ENCODE measurements around the gene RNF220. TPM values are rescaled to one million over a fixed set of nuclear protein-coding genes. Genes with fewer than 3 reads are reported as not detected.

The RNF220 gene
- total and polyA plus RNA-seq, 2 experiments from 2014 or later: 47.4 to 123 TPM

- Histone ChIP-seq H2AFZ (no peak overlapping the region), H3K4me3 (no peak overlapping the region), H4K20me1 (ENCODE audit: insufficient read depth) (no peaks in the 10 kb centered on the region), H3K4me2 (ENCODE audit: unreplicated experiment) (no peak overlapping the region), H3K9me2 (ENCODE audit: insufficient read depth) (no peaks in the 10 kb centered on the region), H3K9me3 (ENCODE audit: low read depth) (no peaks in the 10 kb centered on the region), H3K36me3 (ENCODE audit: low read depth) (no peaks in the 10 kb centered on the region), H3K27me3 (replicated peaks; ENCODE audit: insufficient read depth) (peaks cover 62% of the 10 kb centered on the region), H3K27ac (no peak overlapping the region), H3K9ac (no peak overlapping the region), H3K4me1 (ENCODE audit: insufficient read depth) (no peaks in the 10 kb centered on the region), H3F3A (ENCODE audit: insufficient read depth) (no peaks in the 10 kb centered on the region), H3K79me2 (ENCODE audit: insufficient read depth) (no peaks in the 10 kb centered on the region)
- DNase-seq: no peak
- 37 to 44% methylated on average over 7 of the region's 7 CpGs for WGBS, 2 experiments (ENCODE audit: low coverage in 1 of 2, low lambda C conversion rate in 2 of 2, missing lambda C conversion rate in 2 of 2)
- TF ChIP-seq EZH2phosphoT487 (IDR thresholded peaks at IDR 0.05; ENCODE audit: insufficient read depth, low read depth): no peak
- TF ChIP-seq EZH2 (IDR thresholded peaks at IDR 0.05; ENCODE audit: insufficient read depth, poor library complexity, severe bottlenecking): no peak
- in situ Hi-C loops (cut with MboI): no loop called here
These were observed 114.1 kb downstream of the RNF220 start for GRCh38 chr1:44519035-44519676.

- 54 to 57% methylated on average over 5 of the region's 5 CpGs for WGBS, 2 experiments (ENCODE audit: low coverage in 1 of 2, low lambda C conversion rate in 2 of 2, missing lambda C conversion rate in 2 of 2)
- in situ Hi-C loops (cut with MboI): no loop called here
- H3K4me2 ChIP-seq (ENCODE audit: unreplicated experiment): no peak overlapping the region
- H3K27ac ChIP-seq: no peak overlapping the region
- no peaks in the 10 kb centered on the region for H3K9me2 ChIP-seq (ENCODE audit: insufficient read depth)
- no peaks in the 10 kb centered on the region for H4K20me1 ChIP-seq (ENCODE audit: insufficient read depth)
- no peak for DNase-seq
- no peak for TF ChIP-seq EZH2phosphoT487 (IDR thresholded peaks at IDR 0.05; ENCODE audit: insufficient read depth, low read depth)
- no peak for TF ChIP-seq EZH2 (IDR thresholded peaks at IDR 0.05; ENCODE audit: insufficient read depth, poor library complexity, severe bottlenecking)
- H3K36me3 ChIP-seq (ENCODE audit: low read depth): no peaks in the 10 kb centered on the region
- no peak overlapping the region for H3K4me3 ChIP-seq
- no peaks in the 10 kb centered on the region for H3K4me1 ChIP-seq (ENCODE audit: insufficient read depth)
- no peak overlapping the region for H3K9ac ChIP-seq
- no peaks in the 10 kb centered on the region for H3K79me2 ChIP-seq (ENCODE audit: insufficient read depth)
- H2AFZ ChIP-seq: no peak overlapping the region
- no peaks in the 10 kb centered on the region for H3F3A ChIP-seq (ENCODE audit: insufficient read depth)
- H3K9me3 ChIP-seq (ENCODE audit: low read depth): no peaks in the 10 kb centered on the region
- H3K27me3 ChIP-seq (replicated peaks; ENCODE audit: insufficient read depth): peaks cover 61% of the 10 kb centered on the region
These were observed 116.5 kb downstream of the RNF220 start for GRCh38 chr1:44521378-44522080.

- Histone ChIP-seq H3K4me3 (no peak overlapping the region), H3K9me3 (ENCODE audit: low read depth) (no peaks in the 10 kb centered on the region), H3K27me3 (replicated peaks; ENCODE audit: insufficient read depth) (peaks cover 62% of the 10 kb centered on the region), H3K4me1 (ENCODE audit: insufficient read depth) (no peaks in the 10 kb centered on the region), H3K4me2 (ENCODE audit: unreplicated experiment) (no peak overlapping the region), H4K20me1 (ENCODE audit: insufficient read depth) (no peaks in the 10 kb centered on the region), H3K9ac (no peak overlapping the region), H3K79me2 (ENCODE audit: insufficient read depth) (no peaks in the 10 kb centered on the region), H3F3A (ENCODE audit: insufficient read depth) (no peaks in the 10 kb centered on the region), H3K27ac (no peak overlapping the region), H3K9me2 (ENCODE audit: insufficient read depth) (no peaks in the 10 kb centered on the region), H3K36me3 (ENCODE audit: low read depth) (no peaks in the 10 kb centered on the region), H2AFZ (no peak overlapping the region)
- WGBS, 2 experiments (ENCODE audit: low coverage in 1 of 2, low lambda C conversion rate in 2 of 2, missing lambda C conversion rate in 2 of 2): 32 to 33% methylated on average over 23 of the region's 23 CpGs
- DNase-seq: no peak
- TF ChIP-seq EZH2phosphoT487 (IDR thresholded peaks at IDR 0.05; ENCODE audit: insufficient read depth, low read depth) (no peak), EZH2 (IDR thresholded peaks at IDR 0.05; ENCODE audit: insufficient read depth, poor library complexity, severe bottlenecking) (no peak)
- in situ Hi-C loops (cut with MboI): no loop called here
These were observed 118.8 kb downstream of the RNF220 start for GRCh38 chr1:44523593-44524591.
